ENCODE results near the gene CLDN15. TPM values are rescaled to one million over a fixed set of nuclear protein-coding genes. Genes with fewer than 3 reads are reported as not detected.

Gene CLDN15
- polyA plus RNA-seq, 3 donors = 19.3 TPM; not detected in 2

DNA sequence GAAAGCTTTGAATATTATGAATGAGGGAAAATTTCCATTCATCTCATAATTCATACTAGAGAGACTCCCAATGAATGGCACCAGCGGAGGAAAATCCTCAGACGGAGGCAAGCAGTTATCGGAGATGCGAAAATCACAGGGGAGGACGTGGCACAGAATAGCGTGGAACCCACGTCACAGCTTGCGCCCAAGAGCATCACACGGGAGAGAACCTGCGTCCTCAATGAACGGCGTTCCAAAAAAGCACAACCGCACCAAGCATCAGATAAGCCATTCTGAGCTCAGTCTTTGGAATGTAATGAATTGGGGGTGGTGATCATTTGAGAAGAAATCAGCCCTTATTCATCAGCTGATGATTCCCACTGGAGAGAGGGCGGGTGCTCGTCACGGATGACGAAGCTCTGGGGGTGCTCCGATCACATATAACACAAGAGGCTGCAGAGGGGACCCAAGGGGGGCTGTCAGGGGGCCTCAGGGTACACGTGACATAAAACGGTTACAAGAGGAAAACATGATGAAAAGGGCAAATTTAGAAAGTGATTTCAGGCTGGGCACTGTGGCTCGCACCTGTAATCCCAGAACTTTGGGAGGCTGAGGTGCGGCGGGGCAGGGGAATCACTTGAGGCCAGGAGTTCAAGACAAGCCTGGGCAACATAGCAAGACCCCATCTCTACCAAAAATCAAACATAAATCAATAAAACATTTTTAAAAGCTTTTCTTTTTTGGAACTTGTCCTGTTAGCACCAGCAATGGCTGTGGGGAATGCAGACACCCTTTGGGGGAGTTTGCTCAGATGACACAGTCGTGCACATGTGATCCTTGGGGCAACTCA lies 41.1 kb upstream of the CLDN15 start:
- WGBS (ENCODE audit: insufficient coverage) = 93% methylated on average over 16 of the region's 24 CpGs
- Histone ChIP-seq H3K4me2 (replicated peaks; ENCODE audit: extremely low read depth, low read length, poor library complexity, severe bottlenecking) (no peak overlapping the region), H3K36me3 (replicated peaks in 1 of 2; ENCODE audit: control insufficient read depth in 1 of 2, insufficient read depth in 2 of 2, low read length in 2 of 2) (no peaks in the 10 kb centered on the region), H3K4me3 (replicated peaks in 1 of 3; ENCODE audit: low read depth in 2 of 3, low read length in 3 of 3) (no peak overlapping the region), H3K9me3 (replicated peaks in 1 of 2; ENCODE audit: control insufficient read depth in 1 of 2, insufficient read depth in 1 of 2, low read length in 2 of 2) (no peaks in the 10 kb centered on the region), H3K4me1 (ENCODE audit: control insufficient read depth in 1 of 2, insufficient read depth in 2 of 2, low read length in 2 of 2) (no peaks in the 10 kb centered on the region), H2AFZ (ENCODE audit: insufficient read depth, low read depth, low read length, poor library complexity, severe bottlenecking) (no peak overlapping the region), H3K9ac (ENCODE audit: insufficient read depth, low read length, poor library complexity, severe bottlenecking) (no peak overlapping the region), H3K27ac (ENCODE audit: low read depth in 1 of 2, low read length in 2 of 2) (no peak overlapping the region), H3K27me3 (ENCODE audit: control insufficient read depth in 2 of 2, insufficient read depth in 2 of 2, low read length in 2 of 2) (no peaks in the 10 kb centered on the region), H4K20me1 (ENCODE audit: insufficient read depth, low read length) (no peaks in the 10 kb centered on the region), H3K79me2 (ENCODE audit: insufficient read depth, low read length) (no peaks in the 10 kb centered on the region)
- Mint-ChIP-seq H3K36me3 (no peaks in the 10 kb centered on the region), H3K27ac (no peak overlapping the region), H3K9me3 (peaks cover 0 to 3% (median 0%) of the 10 kb centered on the region in 7 donors), H3K4me3 (no peak overlapping the region), H3K4me1 (peaks cover 5% of the 10 kb centered on the region), H3K27me3 (ENCODE audit: low read depth in 3 of 3) (peaks cover 10 to 23% (median 12%) of the 10 kb centered on the region in 3 donors)
- intact Hi-C loops (cut with micrococcal nuclease) = no loop called here
- TF ChIP-seq, protein P1, sequence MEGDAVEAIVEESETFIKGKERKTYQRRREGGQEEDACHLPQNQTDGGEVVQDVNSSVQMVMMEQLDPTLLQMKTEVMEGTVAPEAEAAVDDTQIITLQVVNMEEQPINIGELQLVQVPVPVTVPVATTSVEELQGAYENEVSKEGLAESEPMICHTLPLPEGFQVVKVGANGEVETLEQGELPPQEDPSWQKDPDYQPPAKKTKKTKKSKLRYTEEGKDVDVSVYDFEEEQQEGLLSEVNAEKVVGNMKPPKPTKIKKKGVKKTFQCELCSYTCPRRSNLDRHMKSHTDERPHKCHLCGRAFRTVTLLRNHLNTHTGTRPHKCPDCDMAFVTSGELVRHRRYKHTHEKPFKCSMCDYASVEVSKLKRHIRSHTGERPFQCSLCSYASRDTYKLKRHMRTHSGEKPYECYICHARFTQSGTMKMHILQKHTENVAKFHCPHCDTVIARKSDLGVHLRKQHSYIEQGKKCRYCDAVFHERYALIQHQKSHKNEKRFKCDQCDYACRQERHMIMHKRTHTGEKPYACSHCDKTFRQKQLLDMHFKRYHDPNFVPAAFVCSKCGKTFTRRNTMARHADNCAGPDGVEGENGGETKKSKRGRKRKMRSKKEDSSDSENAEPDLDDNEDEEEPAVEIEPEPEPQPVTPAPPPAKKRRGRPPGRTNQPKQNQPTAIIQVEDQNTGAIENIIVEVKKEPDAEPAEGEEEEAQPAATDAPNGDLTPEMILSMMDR (IDR thresholded peaks at IDR 0.05) = no peak
- no peak for DNase-seq

DNA sequence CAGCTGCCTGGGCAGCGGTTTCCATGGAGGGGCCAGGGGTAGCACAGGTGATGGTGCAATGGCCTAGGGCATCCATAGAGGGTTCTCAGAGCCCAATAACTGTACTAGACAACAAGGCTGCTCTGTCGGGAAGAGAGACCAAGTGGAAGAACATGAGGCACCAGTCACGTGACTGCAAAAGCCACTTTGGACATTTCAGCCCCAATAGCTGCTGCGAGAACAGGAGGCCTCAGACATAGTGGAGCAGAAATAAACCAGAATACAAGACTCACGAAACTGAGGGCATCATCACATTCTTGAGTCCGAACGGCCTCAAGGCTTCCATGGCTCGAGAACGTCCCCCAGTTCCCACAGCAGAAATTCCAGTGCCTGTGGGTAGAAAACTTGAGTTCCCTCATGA lies 39.6 kb upstream of the CLDN15 start:
- intact Hi-C loops (cut with micrococcal nuclease) = no loop called here
- TF ChIP-seq, protein P1 (IDR thresholded peaks at IDR 0.05) = no peak
- Histone ChIP-seq H3K9me3 (replicated peaks in 1 of 2; ENCODE audit: control insufficient read depth in 1 of 2, insufficient read depth in 1 of 2, low read length in 2 of 2) (no peaks in the 10 kb centered on the region), H3K36me3 (replicated peaks in 1 of 2; ENCODE audit: control insufficient read depth in 1 of 2, insufficient read depth in 2 of 2, low read length in 2 of 2) (no peaks in the 10 kb centered on the region), H3K79me2 (ENCODE audit: insufficient read depth, low read length) (no peaks in the 10 kb centered on the region), H3K9ac (ENCODE audit: insufficient read depth, low read length, poor library complexity, severe bottlenecking) (no peak overlapping the region), H2AFZ (ENCODE audit: insufficient read depth, low read depth, low read length, poor library complexity, severe bottlenecking) (no peak overlapping the region), H3K4me1 (ENCODE audit: control insufficient read depth in 1 of 2, insufficient read depth in 2 of 2, low read length in 2 of 2) (no peaks in the 10 kb centered on the region), H3K4me2 (replicated peaks; ENCODE audit: extremely low read depth, low read length, poor library complexity, severe bottlenecking) (no peak overlapping the region), H3K4me3 (replicated peaks in 1 of 3; ENCODE audit: low read depth in 2 of 3, low read length in 3 of 3) (no peak overlapping the region), H3K27me3 (ENCODE audit: control insufficient read depth in 2 of 2, insufficient read depth in 2 of 2, low read length in 2 of 2) (no peaks in the 10 kb centered on the region), H3K27ac (ENCODE audit: low read depth in 1 of 2, low read length in 2 of 2) (no peak overlapping the region), H4K20me1 (ENCODE audit: insufficient read depth, low read length) (no peaks in the 10 kb centered on the region)
- Mint-ChIP-seq H3K4me1 (no peaks in the 10 kb centered on the region), H3K9me3 (peaks cover 0 to 3% (median 0%) of the 10 kb centered on the region in 7 donors), H3K36me3 (no peaks in the 10 kb centered on the region), H3K27me3 (ENCODE audit: low read depth in 3 of 3) (peaks cover 12 to 16% (median 12%) of the 10 kb centered on the region in 3 donors), H3K4me3 (no peak overlapping the region), H3K27ac (no peak overlapping the region)
- 78% methylated on average over 5 of the region's 9 CpGs for WGBS (ENCODE audit: insufficient coverage)
- DNase-seq = no peak

All from CD14-positive monocyte (primary cell).